ENCODE measurements around the gene BCR. TPM values are rescaled to one million over a fixed set of nuclear protein-coding genes. Genes with fewer than 3 reads are reported as not detected.

BCR gene
- total and polyA plus RNA-seq, 2 of the 13 experiments (the other 11 are each of a cell fraction or from before 2014, with no cell fraction given), result 19.9 to 33.6 TPM

DNA sequence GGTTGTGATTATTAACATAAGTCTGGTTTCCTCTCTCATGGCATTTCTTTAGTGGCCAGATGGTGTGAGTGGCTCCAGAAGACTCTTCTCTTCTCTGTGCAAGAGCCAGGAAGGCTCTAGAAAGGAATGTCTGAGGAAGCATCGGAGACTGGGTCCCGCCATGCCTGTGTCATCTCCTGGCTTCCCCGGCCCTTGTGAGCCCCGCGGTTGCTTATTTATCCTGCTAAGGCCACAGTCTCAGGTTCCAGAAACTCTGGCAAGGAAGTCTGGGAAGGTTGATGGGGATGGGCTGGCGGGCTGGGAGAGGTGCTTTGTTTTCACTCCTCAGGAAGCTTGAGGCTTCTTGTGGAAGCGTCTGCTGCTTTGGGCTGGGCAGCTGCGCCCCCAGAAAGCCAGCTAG, 18.9 kb downstream of the BCR start:
- intact Hi-C loops (cut with micrococcal nuclease; ENCODE audit: unreplicated experiment) (no loop called here), in situ Hi-C loops (cut with HindIII; ENCODE audit: extremely low pct_ligation_motif_present, low pct_unique_long_range_greater_than_20kb) (no loop called here)
- Histone ChIP-seq H3K27ac (ENCODE audit: extremely low read length, insufficient read depth, low read length) (no peak overlapping the region), H3K9me3 (ENCODE audit: low read length) (no peaks in the 10 kb centered on the region), H3K36me3 (replicated peaks in 1 of 2; ENCODE audit: control insufficient read depth in 1 of 2, insufficient read depth in 2 of 2, low read length in 2 of 2) (peaks cover 10 to 48% of the 10 kb centered on the region in 2 experiments), H3K4me3 (replicated peaks in 1 of 3; ENCODE audit: insufficient read depth in 1 of 3, low read depth in 2 of 3, low read length in 3 of 3) (no peak overlapping the region), H2AFZ (ENCODE audit: low read length) (no peak overlapping the region), H3K9ac (ENCODE audit: insufficient read depth, low read depth, low read length) (no peak overlapping the region), H3K79me2 (ENCODE audit: insufficient read depth, low read length) (peaks cover 73% of the 10 kb centered on the region), H3K4me1 (ENCODE audit: insufficient read depth, low read length) (peaks cover 6% of the 10 kb centered on the region; the same call in 1 of the 2 replicates), H4K20me1 (ENCODE audit: insufficient read depth, low read length) (0 out of 2 replicates have a peak, but pooled peaks cover 3% of the 10 kb centered on the region), H3K4me2 (ENCODE audit: low read depth, low read length) (no peak overlapping the region), H3K27me3 (ENCODE audit: control insufficient read depth in 1 of 2, insufficient read depth in 2 of 2, low read length in 2 of 2) (no peaks in the 10 kb centered on the region)
- ChIA-PET CTCF (ENCODE audit: low intra/inter-chr PET ratio, low total read pairs) (no interaction called here), POLR2A (no interaction called here)
- WGBS (ENCODE audit: low lambda C conversion rate), result 100% methylated on average over 5 of the region's 8 CpGs
- ATAC-seq (no peak), FAIRE-seq (no peak), DNase-seq (ENCODE audit: low spot score) (no peak)
- TF ChIP-seq ZNF432 (CRISPR knock-in tag; IDR thresholded peaks at IDR 0.05; ENCODE audit: borderline replicate concordance) (no peak), ZNF337 (CRISPR knock-in tag; IDR thresholded peaks at IDR 0.05; ENCODE audit: borderline replicate concordance, low read depth) (no peak), SNAPC2 (CRISPR knock-in tag; IDR thresholded peaks at IDR 0.05) (no peak), ZNF556 (CRISPR knock-in tag; IDR thresholded peaks at IDR 0.05; ENCODE audit: borderline replicate concordance) (no peak), FLYWCH1 (CRISPR knock-in tag; IDR thresholded peaks at IDR 0.05) (no peak), YEATS4 (CRISPR knock-in tag; IDR thresholded peaks at IDR 0.05; ENCODE audit: borderline replicate concordance) (no peak), TBX2 (CRISPR knock-in tag; IDR thresholded peaks at IDR 0.05; ENCODE audit: borderline replicate concordance) (no peak), FOXA3 (CRISPR knock-in tag; IDR thresholded peaks at IDR 0.05) (no peak), NFE2L2 (IDR thresholded peaks at IDR 0.05; ENCODE audit: low read length) (no peak), GLI4 (CRISPR knock-in tag; IDR thresholded peaks at IDR 0.05; ENCODE audit: borderline replicate concordance) (no peak)
- TF ChIP-seq, protein P1, sequence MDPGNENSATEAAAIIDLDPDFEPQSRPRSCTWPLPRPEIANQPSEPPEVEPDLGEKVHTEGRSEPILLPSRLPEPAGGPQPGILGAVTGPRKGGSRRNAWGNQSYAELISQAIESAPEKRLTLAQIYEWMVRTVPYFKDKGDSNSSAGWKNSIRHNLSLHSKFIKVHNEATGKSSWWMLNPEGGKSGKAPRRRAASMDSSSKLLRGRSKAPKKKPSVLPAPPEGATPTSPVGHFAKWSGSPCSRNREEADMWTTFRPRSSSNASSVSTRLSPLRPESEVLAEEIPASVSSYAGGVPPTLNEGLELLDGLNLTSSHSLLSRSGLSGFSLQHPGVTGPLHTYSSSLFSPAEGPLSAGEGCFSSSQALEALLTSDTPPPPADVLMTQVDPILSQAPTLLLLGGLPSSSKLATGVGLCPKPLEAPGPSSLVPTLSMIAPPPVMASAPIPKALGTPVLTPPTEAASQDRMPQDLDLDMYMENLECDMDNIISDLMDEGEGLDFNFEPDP (CRISPR knock-in tag; conservative IDR thresholded peaks at IDR 0.05), result no peak
- TF ChIP-seq, protein P2, sequence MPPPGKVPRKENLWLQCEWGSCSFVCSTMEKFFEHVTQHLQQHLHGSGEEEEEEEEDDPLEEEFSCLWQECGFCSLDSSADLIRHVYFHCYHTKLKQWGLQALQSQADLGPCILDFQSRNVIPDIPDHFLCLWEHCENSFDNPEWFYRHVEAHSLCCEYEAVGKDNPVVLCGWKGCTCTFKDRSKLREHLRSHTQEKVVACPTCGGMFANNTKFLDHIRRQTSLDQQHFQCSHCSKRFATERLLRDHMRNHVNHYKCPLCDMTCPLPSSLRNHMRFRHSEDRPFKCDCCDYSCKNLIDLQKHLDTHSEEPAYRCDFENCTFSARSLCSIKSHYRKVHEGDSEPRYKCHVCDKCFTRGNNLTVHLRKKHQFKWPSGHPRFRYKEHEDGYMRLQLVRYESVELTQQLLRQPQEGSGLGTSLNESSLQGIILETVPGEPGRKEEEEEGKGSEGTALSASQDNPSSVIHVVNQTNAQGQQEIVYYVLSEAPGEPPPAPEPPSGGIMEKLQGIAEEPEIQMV (CRISPR knock-in tag; IDR thresholded peaks at IDR 0.05; ENCODE audit: low read depth), result no peak
- BruUV-seq (replicated peaks), result no TSS peak
